Bone marrow (tissue), 2 donors: ENCODE measurements around the gene TMED1.
"Not testable (repeated sequence)": the region's sequence is repeated elsewhere in the genome, so short reads cannot be mapped to it uniquely, and the experiment has no call there.

Source experiments
- DNase-seq, 2 donors: peaks; one replicate each; lab custom pipeline; 2025; lab: John Stamatoyannopoulos, UW

TMED1 gene, protein sequence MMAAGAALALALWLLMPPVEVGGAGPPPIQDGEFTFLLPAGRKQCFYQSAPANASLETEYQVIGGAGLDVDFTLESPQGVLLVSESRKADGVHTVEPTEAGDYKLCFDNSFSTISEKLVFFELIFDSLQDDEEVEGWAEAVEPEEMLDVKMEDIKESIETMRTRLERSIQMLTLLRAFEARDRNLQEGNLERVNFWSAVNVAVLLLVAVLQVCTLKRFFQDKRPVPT

GRCh38 chr19:10835754-10836478, at the start of gene TMED1:
Gene TMED1 (minus strand): TSS chr19:10836212. CDS start chr19:10836191, 21 bp downstream.
- DNase-seq: peak; percentile 97

DNA sequence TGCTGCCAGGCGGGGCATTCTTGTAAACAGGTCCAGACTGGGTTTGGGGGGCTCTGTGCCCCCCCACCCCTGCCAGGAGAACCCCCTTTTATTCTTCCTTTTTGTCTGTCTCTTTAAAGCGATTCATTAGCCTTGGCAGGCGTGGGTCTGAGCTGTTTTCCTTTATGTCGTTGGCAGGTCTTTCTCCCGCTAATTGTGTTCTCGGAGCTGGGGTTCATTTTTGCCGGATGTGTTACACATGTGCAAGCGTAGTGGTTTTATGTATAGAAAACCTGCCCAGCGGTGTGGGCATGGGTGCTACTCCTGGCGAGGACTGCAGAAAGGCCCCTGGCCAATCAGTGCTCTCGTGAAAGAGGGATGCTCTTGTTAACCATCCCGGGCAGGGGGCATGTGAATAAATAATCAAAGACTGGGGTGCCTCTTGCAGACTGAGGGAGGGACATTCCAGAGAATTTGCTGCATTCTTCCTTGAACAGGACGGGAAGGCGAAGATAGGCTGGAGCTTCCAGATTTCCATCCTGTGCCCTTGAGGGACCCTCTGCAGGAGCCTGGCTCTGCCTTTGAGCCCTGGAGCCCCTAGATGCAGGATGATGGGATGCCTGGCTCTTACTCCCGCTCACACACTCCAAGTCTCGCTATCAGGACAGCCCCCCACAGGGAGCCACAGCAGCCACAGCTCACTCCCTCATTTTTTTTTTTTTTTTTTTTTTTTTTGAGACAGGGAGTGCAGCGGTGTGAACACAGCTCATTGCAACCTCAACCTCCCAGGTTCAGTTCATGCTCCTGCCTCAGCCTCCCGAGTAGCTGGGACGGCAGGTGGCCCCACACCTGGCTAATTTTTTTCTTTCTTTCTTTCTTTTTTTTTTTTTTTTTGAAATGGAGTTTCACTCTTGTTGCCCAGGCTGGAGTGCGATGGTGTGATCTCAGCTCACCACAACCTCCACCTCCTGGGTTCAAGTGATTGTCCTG, 49.5 kb upstream of the TMED1 start:
- no peak for DNase-seq

- no peak for DNase-seq
These were observed 48.3 kb upstream of the TMED1 start for GRCh38 chr19:10884274-10884673.

DNA sequence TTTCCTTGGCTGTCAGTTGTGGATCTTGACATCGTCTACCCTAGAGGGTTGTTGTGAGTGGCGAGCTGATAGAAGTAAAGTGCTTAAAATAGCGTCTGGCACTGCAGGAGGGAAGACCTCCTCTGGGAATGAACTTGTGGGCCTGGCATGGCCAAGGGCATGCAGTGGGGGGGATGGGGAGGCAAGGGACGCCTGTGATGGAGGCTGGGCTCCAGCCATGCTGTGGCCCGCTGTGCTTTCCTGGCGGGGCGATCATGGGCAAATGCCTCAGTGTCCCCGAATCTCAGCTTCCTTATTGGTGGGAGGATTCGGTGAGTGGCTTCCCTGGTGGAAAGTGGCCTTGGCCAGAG, 46.1 kb upstream of the TMED1 start:
- DNase-seq: no peak

DNA sequence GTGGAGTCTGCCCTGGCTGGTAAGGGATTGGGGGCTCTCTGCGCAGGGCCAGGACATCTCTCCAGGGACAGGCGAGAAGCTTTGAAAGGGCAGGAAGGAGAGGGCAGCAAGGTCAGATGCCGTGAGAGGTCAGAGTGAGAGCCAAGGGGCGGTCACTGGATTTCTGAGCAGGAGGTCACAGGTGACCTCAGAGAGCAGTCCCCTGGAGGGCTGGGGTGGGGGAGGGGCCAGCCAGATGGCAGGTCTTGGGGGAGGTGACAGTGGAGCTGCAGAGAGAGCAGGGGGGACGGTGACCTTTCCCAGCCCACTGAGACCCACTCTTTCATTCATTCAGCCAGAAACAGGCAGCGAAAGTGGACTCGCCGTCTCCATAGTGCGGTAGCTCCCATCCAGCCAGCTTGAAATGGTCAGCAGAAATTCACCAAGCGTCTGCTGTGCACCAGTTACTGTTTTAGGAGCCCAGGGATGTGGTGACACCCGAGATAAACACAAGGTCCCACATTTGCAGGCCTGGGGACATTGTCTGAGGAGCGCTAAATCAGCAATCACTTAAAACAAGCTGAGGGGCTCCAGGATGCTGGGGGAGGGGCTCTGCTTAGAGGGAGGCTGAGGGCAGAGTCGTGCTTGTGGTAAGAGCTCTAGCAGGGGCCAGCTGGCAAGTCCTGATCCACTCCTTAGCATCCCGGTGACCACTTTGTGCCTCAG, 45.5 kb upstream of the TMED1 start:
- no peak for DNase-seq

GRCh38 chr19:10878253-10878652, 42.2 kb upstream of the TMED1 start:
- DNase-seq: no peak

GRCh38 chr19:10877608-10878007, 41.6 kb upstream of the TMED1 start:
- not testable (repeated sequence) for DNase-seq

DNA sequence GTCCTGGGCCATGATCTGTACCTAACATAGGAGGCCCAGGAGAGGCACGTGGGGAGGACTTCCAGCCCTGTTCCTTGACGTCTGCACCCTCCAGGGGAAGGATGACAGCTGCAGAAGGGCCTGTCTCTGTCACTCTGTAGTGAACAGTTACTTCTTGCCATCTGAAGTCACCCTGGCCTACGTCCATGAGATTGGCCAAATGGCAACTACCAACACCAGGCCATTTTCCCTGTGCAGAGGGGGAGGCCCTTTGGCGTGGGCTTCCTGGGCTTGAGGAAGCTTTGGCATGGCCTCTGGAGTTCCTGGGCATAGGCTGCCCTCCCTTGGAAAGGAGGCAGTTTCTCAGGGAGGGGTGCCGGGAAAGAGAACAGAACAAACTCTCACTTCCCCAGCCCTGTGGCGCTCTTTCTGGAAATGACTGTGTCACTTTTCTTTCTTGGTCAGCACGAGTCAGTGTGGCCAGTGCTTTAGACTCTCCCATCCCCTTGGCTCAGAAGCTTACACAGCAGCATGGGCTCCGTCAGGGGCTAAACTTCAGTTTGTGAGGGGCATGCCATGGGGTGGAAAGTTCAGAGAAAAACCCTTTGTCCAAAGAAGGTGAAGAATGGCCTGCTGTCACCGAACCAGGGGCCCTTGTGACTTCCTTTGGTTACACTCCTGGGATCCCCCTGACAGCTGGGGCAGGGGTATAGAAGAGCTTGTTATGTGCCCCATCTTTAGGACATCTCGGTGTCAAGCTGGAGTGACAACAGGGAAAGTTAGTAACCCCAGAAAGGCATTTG, 40.6 kb upstream of the TMED1 start:
- DNase-seq: peak in 1 of 2 donors; percentile 42

DNA sequence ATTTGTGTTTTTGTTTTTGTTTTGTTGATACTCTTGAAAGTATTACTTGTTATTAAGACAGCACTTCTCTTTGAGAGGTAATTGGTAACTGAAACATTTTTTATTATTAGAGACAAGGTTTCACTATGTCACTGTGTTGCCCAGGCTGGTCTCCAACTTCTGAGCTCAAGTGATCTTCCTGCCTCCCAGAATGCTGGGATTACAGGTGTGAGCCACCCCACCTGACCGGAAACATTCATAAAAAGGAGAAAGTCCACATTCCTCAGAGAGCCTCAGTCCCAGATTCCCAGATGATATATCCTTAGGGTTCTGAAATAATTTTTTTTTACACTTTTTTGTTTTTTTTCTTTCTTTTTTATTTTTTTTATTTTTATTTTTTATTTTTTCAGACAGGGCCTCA, 38.0 kb upstream of the TMED1 start:
- DNase-seq: no peak

DNA sequence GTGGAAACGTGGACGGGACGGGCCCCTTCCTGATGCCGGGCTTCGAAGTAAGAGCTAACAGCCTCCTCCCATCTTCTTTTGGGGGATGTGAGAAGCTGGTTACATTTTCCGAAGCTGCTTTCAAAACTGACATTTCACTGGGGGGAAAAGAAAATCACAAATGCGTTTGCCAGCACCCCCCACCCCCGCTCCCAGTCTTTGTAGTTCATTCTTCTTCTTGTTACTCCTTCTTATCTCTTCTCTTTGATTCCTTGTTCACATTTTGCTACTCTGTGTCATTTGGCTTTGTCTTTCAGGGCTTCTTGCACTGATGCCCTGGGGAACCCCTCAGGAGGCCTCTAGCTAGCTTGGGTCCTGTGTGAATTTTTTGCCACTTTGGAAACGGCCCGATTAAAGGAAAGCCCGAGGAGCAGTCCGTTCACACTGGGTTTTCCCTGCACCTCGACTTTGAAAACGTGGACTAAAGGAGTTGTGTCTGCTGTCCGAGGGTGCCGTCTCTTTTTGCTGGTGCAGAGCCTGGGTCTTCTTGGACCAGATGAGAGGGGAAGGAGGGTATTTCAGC, 36.6 kb upstream of the TMED1 start:
- DNase-seq: no peak

- no peak for DNase-seq
These were observed 35.9 kb upstream of the TMED1 start for GRCh38 chr19:10871711-10872545.

DNA sequence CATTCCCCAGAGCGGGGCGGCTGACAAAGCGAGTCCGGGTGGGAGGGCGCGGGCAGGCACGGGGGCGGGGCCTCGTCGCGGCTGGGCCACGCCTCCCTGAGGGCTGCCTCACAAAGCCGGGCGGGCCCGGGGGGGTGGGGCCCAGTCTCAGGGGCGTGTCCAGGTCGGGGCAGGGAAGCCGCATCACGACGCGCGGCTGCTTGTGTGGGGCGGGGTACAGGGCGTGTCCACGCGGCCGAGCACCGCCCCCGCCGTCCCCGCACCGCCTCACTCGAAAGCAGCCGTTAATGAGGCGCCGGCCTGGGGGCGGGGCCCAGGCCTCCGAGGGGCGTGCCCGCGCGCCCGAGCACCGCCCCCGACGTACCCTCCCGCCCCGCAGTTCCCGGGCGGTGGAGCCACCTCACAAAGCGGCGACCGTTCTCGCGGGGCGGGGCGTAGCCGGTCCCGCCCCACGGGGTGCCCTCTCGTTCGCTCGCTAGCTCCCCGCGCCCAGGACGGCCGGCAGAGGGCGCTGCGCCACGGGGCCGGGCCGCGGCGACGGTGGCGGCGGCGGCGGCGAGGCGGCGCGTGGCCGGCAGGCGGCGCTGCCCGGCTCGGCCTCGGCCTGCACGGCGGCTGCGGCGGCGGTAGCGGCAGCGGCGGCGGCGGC, 35.1 kb upstream of the TMED1 start, which contains the start of gene CARM1:
CARM1 (plus strand) TSS at position 599 of the 649 bp plus-strand sequence. CDS start 150 bp downstream, outside the sequence.
- DNase-seq: peak; percentile 97 to 99

GRCh38 chr19:10870501-10870954, 34.5 kb upstream of the TMED1 start:
- DNase-seq: no peak

- DNase-seq: not testable (repeated sequence)
These were observed 33.9 kb upstream of the TMED1 start for GRCh38 chr19:10869872-10870311.

GRCh38 chr19:10868872-10869547, 33.0 kb upstream of the TMED1 start:
- no peak for DNase-seq

- DNase-seq: no peak
These were observed 30.5 kb upstream of the TMED1 start for GRCh38 chr19:10866495-10866894.

DNA sequence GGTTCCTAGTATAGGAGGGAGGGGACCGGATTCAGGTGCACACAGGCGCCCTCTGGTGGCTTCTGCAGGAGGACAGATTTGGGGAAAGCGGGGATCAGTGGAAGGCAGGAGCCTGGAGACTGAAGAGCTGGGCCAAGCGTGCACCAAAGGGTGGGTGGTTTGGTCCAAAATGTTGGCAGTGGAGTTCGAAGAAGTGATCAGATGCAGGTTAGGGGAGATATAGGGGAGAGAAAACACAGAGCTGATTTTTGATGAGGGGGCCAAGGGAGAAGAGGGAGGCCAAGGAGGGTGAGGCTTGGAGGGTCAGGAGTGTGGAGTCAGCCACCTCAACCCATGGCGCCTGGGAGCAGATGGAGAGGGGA, 28.5 kb upstream of the TMED1 start:
- peak; percentile 54 to 71 for DNase-seq

DNA sequence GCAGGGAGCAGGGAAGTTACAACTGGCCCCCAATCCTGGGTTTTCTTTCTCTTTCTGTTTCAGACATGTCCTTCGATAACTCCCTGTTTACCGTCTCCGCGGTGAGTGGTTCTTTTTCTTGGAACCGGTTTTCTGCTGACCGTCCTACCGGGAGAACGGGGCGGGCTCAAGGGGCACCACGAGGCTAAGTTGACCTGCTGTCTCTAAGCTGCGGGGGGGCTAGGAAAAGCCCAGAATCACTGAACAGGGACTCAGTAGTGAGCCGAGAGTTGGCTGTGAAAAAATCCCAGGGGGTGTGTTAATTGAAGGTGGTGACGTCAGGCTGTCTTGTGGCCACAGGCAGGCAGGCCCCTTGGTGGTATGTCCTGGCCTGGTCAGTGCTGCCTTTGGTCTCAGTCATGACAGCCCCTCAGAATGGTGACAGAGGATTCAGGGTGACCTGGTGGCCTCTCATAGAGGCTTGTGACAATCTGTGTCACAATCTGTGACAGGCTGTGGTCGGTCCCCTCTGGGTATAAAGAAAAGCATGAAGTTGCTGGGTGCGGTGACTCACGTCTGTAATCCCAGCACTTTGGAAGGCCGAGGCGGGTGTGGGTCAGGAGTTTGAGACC, 27.2 kb upstream of the TMED1 start:
- DNase-seq: no peak
